GM12875 (cell line): Measurements from ENCODE around the gene SRSF1.
"Not testable (repeated sequence)": the region's sequence is repeated elsewhere in the genome, so short reads cannot be mapped to it uniquely, and the experiment has no call there.

ENCODE experiments used
- H3K4me3 ChIP-seq: one replicate; pipeline ENCODE4 v1.5.1; 2011; ENCODE audit warnings: low read depth, low read length, control low read depth
- CTCF ChIP-seq: IDR thresholded peaks from 2 replicates; pipeline ENCODE4 v1.5.1; 2011; ENCODE audit warnings: low read depth, mild to moderate bottlenecking, control low read depth, inconsistent platforms, low read length, moderate library complexity, borderline replicate concordance; ENCODE audit not compliant: insufficient read depth

The SRSF1 gene

GRCh38 chr17:58049533-58049932, 42.5 kb upstream of the SRSF1 start:
- no peak overlapping the region for H3K4me3 ChIP-seq
- TF ChIP-seq CTCF: no peak

GRCh38 chr17:58047376-58048150, 40.5 kb upstream of the SRSF1 start:
- TF ChIP-seq CTCF: no peak
- H3K4me3 ChIP-seq: no peak overlapping the region

- H3K4me3 ChIP-seq: no peak overlapping the region
- TF ChIP-seq CTCF: no peak
Observed at GRCh38 chr17:58046239-58047094, 39.4 kb upstream of the SRSF1 start.

GRCh38 chr17:58044256-58044655, 37.2 kb upstream of the SRSF1 start:
- H3K4me3 ChIP-seq: not testable (repeated sequence)

- H3K4me3 ChIP-seq: no peak overlapping the region
- TF ChIP-seq CTCF: no peak
Observed at GRCh38 chr17:58043221-58044181, 36.5 kb upstream of the SRSF1 start.

GRCh38 chr17:58041161-58041560, 34.1 kb upstream of the SRSF1 start:
- no peak for TF ChIP-seq CTCF
- no peak overlapping the region for H3K4me3 ChIP-seq

- no peak overlapping the region for H3K4me3 ChIP-seq
- no peak for TF ChIP-seq CTCF
Observed at GRCh38 chr17:58040386-58040785, 33.3 kb upstream of the SRSF1 start.
